GM06990 (cell line): Measurements from ENCODE around the gene ATG13.

Experiments
- DNase-seq: peaks from one replicate; pipeline ENCODE4 v3.0.0-alpha.2; 2011; ENCODE audit not compliant: insufficient read length; ENCODE audit errors: extremely low read depth
- H3K27me3 ChIP-seq: replicated peaks from 2 replicates; pipeline ENCODE4 v1.6.0; 2011; ENCODE audit warnings: low read length; ENCODE audit not compliant: control insufficient read depth, insufficient read depth
- H3K36me3 ChIP-seq: 2 replicates; pipeline ENCODE4 v1.5.1; 2011; ENCODE audit warnings: low read length; ENCODE audit not compliant: control insufficient read depth, insufficient read depth
- H3K4me3 ChIP-seq: replicated peaks from 2 replicates; pipeline ENCODE4 v1.5.1; 2011; ENCODE audit warnings: low read depth, mild to moderate bottlenecking, control low read depth, low read length
- TF ChIP-seq, protein P1 (sequence below): IDR thresholded peaks from 2 replicates; pipeline ENCODE4 v1.5.1; 2011; ENCODE audit warnings: low read length, control low read depth, mild to moderate bottlenecking, inconsistent platforms; ENCODE audit not compliant: insufficient read depth, poor library complexity, severe bottlenecking

The ATG13 gene

DNA sequence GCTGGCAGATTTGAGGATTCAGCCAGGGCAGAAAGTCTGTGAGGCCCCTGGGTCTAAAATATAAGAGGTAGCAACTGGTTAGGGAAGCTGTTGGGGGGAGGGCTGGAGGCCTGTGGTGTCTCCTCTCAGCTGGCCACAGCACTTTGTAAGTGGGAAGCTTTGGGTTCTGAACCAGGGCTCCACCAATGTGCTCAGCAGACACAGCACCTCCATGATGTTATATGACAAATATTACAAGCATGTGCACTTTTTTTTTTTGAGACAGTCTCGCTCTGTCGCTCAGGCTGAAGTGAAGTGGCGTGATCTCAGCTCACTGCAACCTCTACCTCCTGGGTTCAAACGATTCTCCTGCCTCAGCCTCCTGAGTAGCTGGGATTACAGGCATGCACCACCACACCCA lies 75.1 kb downstream of the ATG13 start:
- no peak overlapping the region for H3K4me3 ChIP-seq
- H3K27me3 ChIP-seq, result no peaks in the 10 kb centered on the region
- peaks cover 35% of the 10 kb centered on the region for H3K36me3 ChIP-seq
- TF ChIP-seq, protein P1, sequence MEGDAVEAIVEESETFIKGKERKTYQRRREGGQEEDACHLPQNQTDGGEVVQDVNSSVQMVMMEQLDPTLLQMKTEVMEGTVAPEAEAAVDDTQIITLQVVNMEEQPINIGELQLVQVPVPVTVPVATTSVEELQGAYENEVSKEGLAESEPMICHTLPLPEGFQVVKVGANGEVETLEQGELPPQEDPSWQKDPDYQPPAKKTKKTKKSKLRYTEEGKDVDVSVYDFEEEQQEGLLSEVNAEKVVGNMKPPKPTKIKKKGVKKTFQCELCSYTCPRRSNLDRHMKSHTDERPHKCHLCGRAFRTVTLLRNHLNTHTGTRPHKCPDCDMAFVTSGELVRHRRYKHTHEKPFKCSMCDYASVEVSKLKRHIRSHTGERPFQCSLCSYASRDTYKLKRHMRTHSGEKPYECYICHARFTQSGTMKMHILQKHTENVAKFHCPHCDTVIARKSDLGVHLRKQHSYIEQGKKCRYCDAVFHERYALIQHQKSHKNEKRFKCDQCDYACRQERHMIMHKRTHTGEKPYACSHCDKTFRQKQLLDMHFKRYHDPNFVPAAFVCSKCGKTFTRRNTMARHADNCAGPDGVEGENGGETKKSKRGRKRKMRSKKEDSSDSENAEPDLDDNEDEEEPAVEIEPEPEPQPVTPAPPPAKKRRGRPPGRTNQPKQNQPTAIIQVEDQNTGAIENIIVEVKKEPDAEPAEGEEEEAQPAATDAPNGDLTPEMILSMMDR, result no peak
- no peak for DNase-seq

DNA sequence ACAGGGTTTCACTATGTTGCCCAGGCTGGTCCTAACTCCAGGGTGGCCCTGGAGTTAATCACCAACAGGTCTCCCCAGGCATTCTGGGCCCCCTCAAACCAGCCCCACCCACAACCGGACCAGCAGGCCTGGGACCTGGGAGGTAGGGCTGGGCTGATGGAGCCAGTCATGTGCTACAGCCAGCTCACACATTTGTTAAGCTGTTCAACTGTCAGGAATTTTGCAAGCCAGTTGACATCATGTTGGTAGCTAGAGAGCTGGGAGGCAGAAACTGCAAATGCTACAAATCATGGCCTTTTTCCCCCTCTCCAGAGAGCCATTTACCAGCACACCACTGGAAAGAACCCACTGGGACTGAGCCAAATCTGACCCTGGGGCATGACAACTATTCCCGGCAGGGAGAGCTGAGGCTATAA lies 76.3 kb downstream of the ATG13 start:
- DNase-seq, result no peak

DNA sequence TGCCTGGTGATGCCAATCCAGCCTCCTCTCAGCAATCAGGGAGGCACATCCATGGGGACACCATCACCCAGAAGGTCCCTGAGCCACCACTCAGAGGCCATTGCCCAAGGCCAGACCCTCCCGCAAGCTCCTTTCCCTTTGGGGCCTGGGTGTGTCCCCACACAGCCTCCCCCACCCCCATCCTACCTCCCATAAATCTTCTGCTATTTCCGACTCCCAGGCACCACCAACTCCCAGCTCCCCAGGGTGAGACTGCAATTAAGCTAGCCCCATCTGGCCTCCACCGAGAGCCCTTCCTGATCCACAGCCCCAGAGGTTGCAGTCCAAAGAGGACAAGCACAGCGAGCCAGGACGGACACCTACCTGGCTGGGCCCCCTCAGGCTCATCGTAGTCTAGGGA lies 76.7 kb downstream of the ATG13 start:
- TF ChIP-seq, protein P1, result no peak
- Histone ChIP-seq H3K27me3 (no peaks in the 10 kb centered on the region), H3K4me3 (no peak overlapping the region), H3K36me3 (peaks cover 34% of the 10 kb centered on the region)
- DNase-seq, result no peak

More for the DNA sequence above, 76.3 kb downstream of the ATG13 start:
- H3K36me3 ChIP-seq, result peaks cover 35% of the 10 kb centered on the region
- no peak overlapping the region for H3K4me3 ChIP-seq
- no peaks in the 10 kb centered on the region for H3K27me3 ChIP-seq
- TF ChIP-seq, protein P1, result no peak

GRCh38 chr11:46694607-46695006 lies 77.3 kb downstream of the ATG13 start:
- H3K36me3 ChIP-seq, result peaks cover 33% of the 10 kb centered on the region

DNA sequence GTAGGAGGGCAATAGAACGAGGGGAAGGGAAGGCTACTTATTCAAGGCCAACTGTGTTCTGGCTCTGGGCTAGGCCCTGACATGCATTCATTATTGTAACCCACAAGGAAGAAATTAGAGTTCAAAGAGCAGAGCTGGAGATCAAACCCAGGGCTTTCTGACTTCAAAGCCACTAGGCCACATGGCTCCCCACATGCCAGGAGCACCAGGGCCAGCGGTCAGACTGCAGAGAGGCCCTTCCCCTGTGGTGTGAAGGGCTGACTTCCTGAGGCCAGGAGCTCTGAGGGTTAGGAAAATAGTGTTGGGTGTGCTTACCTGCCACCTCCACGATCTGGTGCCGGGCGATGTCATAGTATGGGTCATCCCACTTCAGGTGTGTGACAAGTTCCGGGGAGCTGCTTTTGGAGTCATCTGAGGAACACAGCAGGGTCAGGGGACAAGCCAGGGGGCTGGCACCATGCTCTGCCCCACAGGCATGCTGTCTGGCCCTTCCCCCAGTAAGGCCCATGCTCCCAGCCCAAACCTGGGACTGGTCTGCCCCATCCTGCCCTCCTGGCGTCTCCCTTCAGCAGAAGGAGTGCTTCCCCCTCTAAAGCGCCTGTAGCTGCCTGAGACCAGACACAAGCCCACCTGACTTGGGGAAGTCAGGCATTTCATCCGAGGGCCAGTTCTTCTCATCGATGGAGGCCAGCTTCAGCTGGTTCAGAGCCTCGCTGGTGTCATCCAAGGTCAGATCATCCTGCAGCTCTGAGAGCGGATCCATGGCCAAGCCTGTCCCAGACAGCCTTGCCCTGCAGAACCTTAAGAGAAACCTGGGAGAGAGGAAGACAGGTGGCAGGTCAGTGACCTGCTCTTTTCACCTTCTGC lies 78.2 kb downstream of the ATG13 start:
- DNase-seq, result no peak
- no peaks in the 10 kb centered on the region for H3K27me3 ChIP-seq
- H3K36me3 ChIP-seq, result peaks cover 33% of the 10 kb centered on the region
- TF ChIP-seq, protein P1, result no peak
- no peak overlapping the region for H3K4me3 ChIP-seq

More at GRCh38 chr11:46694607-46695006, 77.3 kb downstream of the ATG13 start:
- H3K4me3 ChIP-seq, result no peak overlapping the region
- TF ChIP-seq, protein P1, result no peak
- no peak for DNase-seq
- no peaks in the 10 kb centered on the region for H3K27me3 ChIP-seq
